Measurements from ENCODE around the gene COQ4. TPM values are rescaled to one million over a fixed set of nuclear protein-coding genes. Genes with fewer than 3 reads are reported as not detected.
"Not testable (repeated sequence)": the region's sequence is repeated elsewhere in the genome, so short reads cannot be mapped to it uniquely, and the experiment has no call there.

Gene COQ4
- 53.7 to 56.2 TPM (median 55.4 TPM) in 3 replicates for total RNA-seq

GRCh38 chr9:128322404-128323211 is at the start of gene COQ4, which contains the start of gene TRUB2:
Gene COQ4, plus strand, starts transcription at chr9:128322839. Its CDS starts 20 bp downstream, at chr9:128322859.
Gene TRUB2, minus strand, starts transcription at chr9:128322447. Its CDS starts 39 bp downstream, at chr9:128322408.
- H3K27ac Mint-ChIP-seq = peak within 1 kb of the TSS; percentile 99

DNA sequence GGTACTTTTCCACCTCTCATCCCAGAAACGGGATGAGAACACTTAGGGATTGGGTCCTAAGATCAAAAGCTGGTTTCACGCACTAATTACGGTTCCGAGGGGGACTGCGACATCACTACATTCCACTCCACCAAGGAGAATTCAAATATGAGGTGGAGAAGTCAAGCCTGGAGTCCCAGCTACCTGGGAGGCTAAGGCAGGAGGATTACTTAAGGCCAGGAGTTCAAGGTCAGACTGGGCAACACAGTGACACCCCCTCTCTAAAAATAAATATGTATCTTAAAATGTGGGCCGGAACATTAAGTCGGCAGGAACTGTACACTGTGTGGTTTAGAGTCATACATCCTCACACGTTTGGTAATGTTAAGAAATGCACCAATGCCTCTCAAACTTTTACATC is 48.4 kb upstream of the COQ4 start:
- Mint-ChIP-seq H3K4me1 (peaks cover 36% of the 10 kb centered on the region), H3K9me3 (no peaks in the 10 kb centered on the region), H3K27ac (peak overlapping the region; percentile 96), H3K27me3 (ENCODE audit: low read depth) (no peaks in the 10 kb centered on the region), H3K4me3 (peak overlapping the region; percentile 94), H3K36me3 (peaks cover 7% of the 10 kb centered on the region)
- no peak for DNase-seq (ENCODE audit: low spot score in 2 of 2, unreplicated experiment in 2 of 2)
- TF ChIP-seq CTCF (IDR thresholded peaks at IDR 0.05; ENCODE audit: unreplicated experiment) = no peak

More at GRCh38 chr9:128322404-128323211, at the start of gene COQ4, which contains the start of gene TRUB2:
- Mint-ChIP-seq H3K4me1 (peaks cover 14% of the 10 kb centered on the region), H3K27me3 (ENCODE audit: low read depth) (no peaks in the 10 kb centered on the region), H3K9me3 (no peaks in the 10 kb centered on the region), H3K36me3 (peaks cover under 1% of the 10 kb centered on the region), H3K4me3 (peak within 1 kb of the TSS; percentile 97)
- no peak for TF ChIP-seq CTCF (IDR thresholded peaks at IDR 0.05; ENCODE audit: unreplicated experiment)
- peak; percentile 86 to 92 for DNase-seq (ENCODE audit: low spot score in 2 of 2, unreplicated experiment in 2 of 2)

DNA sequence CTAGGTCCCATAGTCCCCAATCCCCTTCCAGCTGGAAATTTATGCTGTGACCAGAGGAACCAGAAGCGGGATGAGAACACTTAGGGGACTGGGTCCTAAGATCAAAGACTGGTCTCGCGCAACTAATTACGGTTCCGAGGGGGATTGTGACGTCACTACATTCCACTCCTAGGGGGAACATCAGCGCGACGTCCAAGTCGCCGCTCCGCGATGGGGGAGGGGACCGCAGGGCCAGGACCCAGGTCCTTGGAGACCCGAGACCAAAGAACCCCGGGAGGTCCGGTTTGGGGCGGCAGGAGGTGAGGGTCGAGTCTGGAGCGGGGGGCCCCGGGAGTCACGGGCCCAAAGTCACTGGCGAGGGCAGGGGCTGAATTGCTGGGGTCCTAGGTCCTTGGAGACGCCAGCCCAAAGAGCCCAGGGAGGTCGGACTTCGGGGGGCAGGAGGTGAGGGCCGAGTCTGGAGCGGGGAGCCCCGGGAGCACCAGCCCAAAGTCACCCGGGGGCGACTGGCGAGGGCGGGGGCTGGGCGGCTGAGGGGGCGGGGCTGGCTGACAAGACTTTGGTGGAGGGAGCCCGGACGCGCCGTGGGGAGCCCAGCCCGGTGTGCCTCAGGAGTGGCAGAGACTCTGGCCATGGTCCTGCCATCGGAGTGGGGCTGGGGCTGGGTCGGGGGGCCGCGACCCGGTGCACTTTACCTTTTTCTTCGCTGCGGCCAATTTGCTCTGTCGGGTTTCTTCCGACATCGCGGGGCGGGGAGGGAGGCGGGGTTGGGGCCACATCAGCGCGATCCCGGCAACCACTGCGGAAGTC is 47.2 kb upstream of the COQ4 start, which contains the start of gene GOLGA2:
Gene GOLGA2, minus strand, starts transcription at position 810 of the 810 bp plus-strand sequence. Its CDS starts 31 bp downstream, at position 779.
- H3K36me3 Mint-ChIP-seq = peaks cover 7% of the 10 kb centered on the region
- H3K4me3 Mint-ChIP-seq = peak within 1 kb of the TSS; percentile 94
- H3K4me1 Mint-ChIP-seq = peaks cover 46% of the 10 kb centered on the region
- no peaks in the 10 kb centered on the region for H3K27me3 Mint-ChIP-seq (ENCODE audit: low read depth)
- H3K9me3 Mint-ChIP-seq = no peaks in the 10 kb centered on the region
- DNase-seq (ENCODE audit: low spot score in 2 of 2, unreplicated experiment in 2 of 2) = peak; percentile 46 to 61
- no peak for TF ChIP-seq CTCF (IDR thresholded peaks at IDR 0.05; ENCODE audit: unreplicated experiment)
- H3K27ac Mint-ChIP-seq = peak within 1 kb of the TSS; percentile 96

GRCh38 chr9:128276008-128276573 is 46.5 kb upstream of the COQ4 start, which contains the start of gene SWI5:
Gene SWI5, plus strand, starts transcription at chr9:128276276.
- Mint-ChIP-seq H3K9me3 (no peaks in the 10 kb centered on the region), H3K4me3 (peak within 1 kb of the TSS; percentile 94), H3K27me3 (ENCODE audit: low read depth) (no peaks in the 10 kb centered on the region), H3K27ac (peak within 1 kb of the TSS; percentile 96), H3K36me3 (peaks cover 7% of the 10 kb centered on the region), H3K4me1 (peaks cover 47% of the 10 kb centered on the region)
- DNase-seq (ENCODE audit: low spot score in 2 of 2, unreplicated experiment in 2 of 2) = peak; percentile 100
- TF ChIP-seq CTCF (IDR thresholded peaks at IDR 0.05; ENCODE audit: unreplicated experiment) = no peak

GRCh38 chr9:128276574-128277270 is 45.9 kb upstream of the COQ4 start:
- Mint-ChIP-seq H3K4me3 (peak overlapping the region; percentile 94), H3K36me3 (peaks cover 5% of the 10 kb centered on the region), H3K9me3 (no peaks in the 10 kb centered on the region), H3K27me3 (ENCODE audit: low read depth) (no peaks in the 10 kb centered on the region), H3K27ac (peak overlapping the region; percentile 96), H3K4me1 (peaks cover 47% of the 10 kb centered on the region)
- no peak for TF ChIP-seq CTCF (IDR thresholded peaks at IDR 0.05; ENCODE audit: unreplicated experiment)
- no peak for DNase-seq (ENCODE audit: low spot score in 2 of 2, unreplicated experiment in 2 of 2)

GRCh38 chr9:128279088-128280073 is 43.3 kb upstream of the COQ4 start:
- H3K27me3 Mint-ChIP-seq (ENCODE audit: low read depth); H3K9me3 Mint-ChIP-seq; DNase-seq (ENCODE audit: low spot score in 2 of 2, unreplicated experiment in 2 of 2); H3K36me3 Mint-ChIP-seq: not testable (repeated sequence)
- peaks cover 40% of the 10 kb centered on the region for H3K4me1 Mint-ChIP-seq
- H3K27ac Mint-ChIP-seq = peak overlapping the region; percentile 90
- peak overlapping the region; percentile 14 for H3K4me3 Mint-ChIP-seq
